ENCODE measurements around the gene CYB5B.

DNA sequence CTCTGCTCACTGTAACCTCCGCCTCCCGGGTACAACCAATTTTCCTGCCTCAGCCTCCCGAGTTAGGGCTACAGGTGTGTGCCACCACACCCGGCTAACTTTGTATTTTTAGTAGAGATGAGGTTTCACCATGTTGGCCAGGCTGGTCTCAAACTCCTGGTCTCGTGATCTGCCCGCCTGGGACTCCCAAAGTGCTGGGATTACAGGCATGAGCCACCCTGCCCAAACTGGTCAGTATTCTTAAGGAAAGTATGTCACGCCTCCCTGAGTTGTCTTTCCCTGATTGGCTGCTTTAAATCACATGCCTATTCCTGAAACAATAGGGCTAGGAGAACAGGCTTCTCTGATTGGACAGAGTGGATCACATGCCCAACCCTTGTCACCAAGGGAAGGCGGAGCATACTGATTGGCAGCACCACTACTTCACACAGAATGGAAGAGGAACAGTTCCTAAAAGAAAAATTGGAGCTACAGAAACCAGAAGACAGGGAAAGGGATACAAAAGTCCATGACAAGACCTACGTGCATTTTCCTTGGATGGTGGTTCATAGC lies 17.6 kb upstream of the CYB5B start:
- TF ChIP-seq, protein P1, sequence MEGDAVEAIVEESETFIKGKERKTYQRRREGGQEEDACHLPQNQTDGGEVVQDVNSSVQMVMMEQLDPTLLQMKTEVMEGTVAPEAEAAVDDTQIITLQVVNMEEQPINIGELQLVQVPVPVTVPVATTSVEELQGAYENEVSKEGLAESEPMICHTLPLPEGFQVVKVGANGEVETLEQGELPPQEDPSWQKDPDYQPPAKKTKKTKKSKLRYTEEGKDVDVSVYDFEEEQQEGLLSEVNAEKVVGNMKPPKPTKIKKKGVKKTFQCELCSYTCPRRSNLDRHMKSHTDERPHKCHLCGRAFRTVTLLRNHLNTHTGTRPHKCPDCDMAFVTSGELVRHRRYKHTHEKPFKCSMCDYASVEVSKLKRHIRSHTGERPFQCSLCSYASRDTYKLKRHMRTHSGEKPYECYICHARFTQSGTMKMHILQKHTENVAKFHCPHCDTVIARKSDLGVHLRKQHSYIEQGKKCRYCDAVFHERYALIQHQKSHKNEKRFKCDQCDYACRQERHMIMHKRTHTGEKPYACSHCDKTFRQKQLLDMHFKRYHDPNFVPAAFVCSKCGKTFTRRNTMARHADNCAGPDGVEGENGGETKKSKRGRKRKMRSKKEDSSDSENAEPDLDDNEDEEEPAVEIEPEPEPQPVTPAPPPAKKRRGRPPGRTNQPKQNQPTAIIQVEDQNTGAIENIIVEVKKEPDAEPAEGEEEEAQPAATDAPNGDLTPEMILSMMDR (IDR thresholded peaks at IDR 0.05; ENCODE audit: low read depth, low read length, missing input control), result no peak
- TF ChIP-seq SP1 (IDR thresholded peaks at IDR 0.05) (no peak), TAF1 (conservative IDR thresholded peaks at IDR 0.05) (no peak)

Data from liver (tissue), 3 donors.